Sigmoid colon (tissue), 7 donors: ENCODE measurements around the gene GHRHR. TPM values are rescaled to one million over a fixed set of nuclear protein-coding genes. Genes with fewer than 3 reads are reported as not detected.

ENCODE experiments used
- DNase-seq: peaks from one replicate; pipeline ENCODE4 v3.0.0-alpha.2; 2019
- H3K27ac ChIP-seq, 4 donors: fragments of 200-600 bp; sonication (generic); one replicate each; pipeline ENCODE4 v1.5.1; 2016 to 2019; ENCODE audit warnings: mild to moderate bottlenecking in 1 of 4
- H3K27me3 ChIP-seq, 3 donors: fragments of 200-600 bp; sonication (generic); one replicate each; pipeline ENCODE4 v1.5.1; 2019; ENCODE audit warnings: mild to moderate bottlenecking in 1 of 3
- H3K36me3 ChIP-seq, 4 donors: fragments of 200-600 bp; sonication (generic); one replicate each; pipeline ENCODE4 v1.5.1; 2016 to 2019
- H3K4me1 ChIP-seq, 4 donors: fragments of 200-600 bp; sonication (generic); one replicate each; pipeline ENCODE4 v1.5.1; 2017 to 2019
- H3K4me3 ChIP-seq, 4 donors: fragments of 200-600 bp; sonication (generic); one replicate each; pipeline ENCODE4 v1.5.1; 2017 to 2019; ENCODE audit warnings: mild to moderate bottlenecking in 2 of 4, moderate library complexity in 1 of 4
- H3K9me3 ChIP-seq, 4 donors: fragments of 200-600 bp in 3 of 4; sonication (generic) in 3 of 4; one replicate each; pipeline versions ENCODE4 v1.5.1 to v1.6.1; 2013 to 2019
- EP300 ChIP-seq, 4 donors: sonication (generic); formaldehyde crosslinking; IDR thresholded peaks; one replicate each; pipeline ENCODE4 v1.6.1; 2017; ENCODE audit warnings: antibody characterized with exemption in 4 of 4
- POLR2A ChIP-seq, 2 donors: fragments of 450-650 bp; IDR thresholded peaks; one replicate each; pipeline ENCODE4 v1.6.1; 2016; ENCODE audit warnings: antibody characterized with exemption in 2 of 2, mild to moderate bottlenecking in 2 of 2, moderate library complexity in 2 of 2
- POLR2AphosphoS5 ChIP-seq, 4 donors: sonication (generic); formaldehyde crosslinking; IDR thresholded peaks; one replicate each; pipeline ENCODE4 v1.6.1; 2017; ENCODE audit warnings: antibody characterized with exemption in 4 of 4
- WGBS, 2 donors: extraction: QIAGEN DNeasy Blood & Tissue Kit; methylation state at CpG; one replicate each; pipeline ENCODE4 v1.1.7; 2013; 5-methylcytosine and 5-hydroxymethylcytosine counted together
- intact Hi-C: fragments of 100-400 bp; cut with DNase I; formaldehyde crosslinking; loops from one replicate; pipeline ENCODE4 v1.15.1; 2023
- polyA plus RNA-seq, 3 donors: library from polyadenylated mRNA; stranded (reverse); fragments of 200-250 nt; gene quantifications; one replicate each; pipeline ENCODE4 v1.2.3, GENCODE V29; 2013
- total RNA-seq, 4 donors: library from RNA; depleted of rRNA; stranded (reverse); fragments of >200 nt; gene quantifications; one replicate each; pipeline ENCODE4 v1.1.0, GENCODE V29; 2016
- TF ChIP-seq, protein P1 (sequence below), 4 experiments: fragments of 450-650 bp in 3 of 4; fragments of 200-600 bp in 1 of 4; IDR thresholded peaks; one replicate each; pipeline ENCODE4 v1.5.1; 2016 to 2019; ENCODE audit warnings: antibody characterized with exemption in 4 of 4, mild to moderate bottlenecking in 3 of 4, moderate library complexity in 2 of 4
- donor health status: healthy with polysubstance abuse.
- donor health status: Bipolar disorder and iron deficiency.
- donor health status: healthy.

Gene GHRHR
- total and polyA plus RNA-seq, 7 donors: not detected

DNA sequence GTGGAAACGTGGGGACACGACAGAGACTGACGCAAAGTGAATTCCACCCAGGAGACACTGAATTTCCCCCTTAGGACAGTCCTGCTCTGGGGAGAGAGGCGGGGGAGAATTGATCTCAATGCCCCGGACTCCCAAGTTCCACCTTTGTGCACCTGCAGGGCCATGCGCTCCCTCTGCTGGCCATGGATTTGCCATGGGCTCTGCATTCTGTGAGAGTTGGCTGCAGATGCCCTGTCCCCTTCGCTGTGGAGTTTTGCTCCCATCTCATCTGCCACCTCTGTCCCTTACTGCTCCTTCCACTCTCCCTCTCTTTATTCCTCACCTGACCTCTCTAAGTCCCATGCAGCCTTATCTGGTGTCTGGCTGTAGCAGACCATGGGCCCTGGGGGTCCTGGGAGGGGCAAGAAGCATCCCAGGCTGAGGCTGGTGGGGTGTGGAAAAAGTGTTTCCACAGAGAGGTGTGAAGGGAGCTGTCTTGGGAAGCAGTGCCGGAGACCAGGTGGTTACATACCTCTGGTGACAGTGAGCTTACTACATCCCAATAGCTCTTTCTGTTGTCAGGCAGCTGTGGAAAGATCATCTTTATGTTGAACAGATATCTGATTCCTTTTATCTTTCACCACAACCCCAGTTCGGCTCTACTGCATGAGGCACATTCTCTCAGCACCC lies 14.3 kb downstream of the GHRHR start:
- Histone ChIP-seq H3K9me3 (no peaks in the 10 kb centered on the region), H3K36me3 (no peaks in the 10 kb centered on the region), H3K4me1 (peaks cover 0 to 6% (median 0%) of the 10 kb centered on the region in 4 donors), H3K27ac (no peak overlapping the region), H3K4me3 (no peak overlapping the region), H3K27me3 (no peaks in the 10 kb centered on the region)
- DNase-seq: peak; percentile 53
- intact Hi-C loops: no loop called here
- TF ChIP-seq, protein P1, sequence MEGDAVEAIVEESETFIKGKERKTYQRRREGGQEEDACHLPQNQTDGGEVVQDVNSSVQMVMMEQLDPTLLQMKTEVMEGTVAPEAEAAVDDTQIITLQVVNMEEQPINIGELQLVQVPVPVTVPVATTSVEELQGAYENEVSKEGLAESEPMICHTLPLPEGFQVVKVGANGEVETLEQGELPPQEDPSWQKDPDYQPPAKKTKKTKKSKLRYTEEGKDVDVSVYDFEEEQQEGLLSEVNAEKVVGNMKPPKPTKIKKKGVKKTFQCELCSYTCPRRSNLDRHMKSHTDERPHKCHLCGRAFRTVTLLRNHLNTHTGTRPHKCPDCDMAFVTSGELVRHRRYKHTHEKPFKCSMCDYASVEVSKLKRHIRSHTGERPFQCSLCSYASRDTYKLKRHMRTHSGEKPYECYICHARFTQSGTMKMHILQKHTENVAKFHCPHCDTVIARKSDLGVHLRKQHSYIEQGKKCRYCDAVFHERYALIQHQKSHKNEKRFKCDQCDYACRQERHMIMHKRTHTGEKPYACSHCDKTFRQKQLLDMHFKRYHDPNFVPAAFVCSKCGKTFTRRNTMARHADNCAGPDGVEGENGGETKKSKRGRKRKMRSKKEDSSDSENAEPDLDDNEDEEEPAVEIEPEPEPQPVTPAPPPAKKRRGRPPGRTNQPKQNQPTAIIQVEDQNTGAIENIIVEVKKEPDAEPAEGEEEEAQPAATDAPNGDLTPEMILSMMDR (IDR thresholded peaks at IDR 0.05): peak in 3 of 4 experiments; percentile 22 to 39 (median 27)
- TF ChIP-seq POLR2AphosphoS5 (IDR thresholded peaks at IDR 0.05): no peak
- WGBS, 2 donors: 28 to 39% methylated on average over 9 of the region's 9 CpGs

DNA sequence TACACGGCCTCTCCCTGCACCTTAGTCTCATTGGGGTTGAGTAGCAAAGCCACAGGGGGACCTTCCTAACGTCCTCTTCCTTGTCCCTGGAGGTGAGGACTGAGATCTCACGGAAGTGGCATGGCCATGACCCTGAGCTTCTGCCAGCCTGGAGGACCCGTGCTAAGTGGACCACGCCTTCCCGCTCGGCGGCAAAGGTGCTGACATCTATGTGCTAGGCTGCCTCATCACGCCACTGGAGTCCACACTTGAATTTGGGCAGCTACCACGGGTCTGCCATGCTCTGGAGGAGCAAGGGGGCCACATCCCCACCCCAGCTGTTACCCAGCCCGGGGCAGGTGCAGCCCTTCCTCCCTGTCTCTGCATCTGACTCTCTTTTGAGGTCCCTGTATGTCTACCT lies 15.3 kb downstream of the GHRHR start:
- H3K36me3 ChIP-seq: no peaks in the 10 kb centered on the region
- WGBS, 2 donors: 63 to 78% methylated on average over 11 of the region's 11 CpGs
- H3K27me3 ChIP-seq: peaks cover 0 to 4% (median 0%) of the 10 kb centered on the region in 3 donors
- no peaks in the 10 kb centered on the region for H3K9me3 ChIP-seq
- H3K4me1 ChIP-seq: peaks cover 0 to 13% (median 2%) of the 10 kb centered on the region in 4 donors
- no peak overlapping the region for H3K27ac ChIP-seq
- peak; percentile 39 for DNase-seq
- TF ChIP-seq, protein P1 (IDR thresholded peaks at IDR 0.05): no peak
- no peak for TF ChIP-seq EP300 (IDR thresholded peaks at IDR 0.05)
- TF ChIP-seq POLR2A (IDR thresholded peaks at IDR 0.05): no peak
- no peak for TF ChIP-seq POLR2AphosphoS5 (IDR thresholded peaks at IDR 0.05)
- intact Hi-C loops: no loop called here
- H3K4me3 ChIP-seq: no peak overlapping the region

DNA sequence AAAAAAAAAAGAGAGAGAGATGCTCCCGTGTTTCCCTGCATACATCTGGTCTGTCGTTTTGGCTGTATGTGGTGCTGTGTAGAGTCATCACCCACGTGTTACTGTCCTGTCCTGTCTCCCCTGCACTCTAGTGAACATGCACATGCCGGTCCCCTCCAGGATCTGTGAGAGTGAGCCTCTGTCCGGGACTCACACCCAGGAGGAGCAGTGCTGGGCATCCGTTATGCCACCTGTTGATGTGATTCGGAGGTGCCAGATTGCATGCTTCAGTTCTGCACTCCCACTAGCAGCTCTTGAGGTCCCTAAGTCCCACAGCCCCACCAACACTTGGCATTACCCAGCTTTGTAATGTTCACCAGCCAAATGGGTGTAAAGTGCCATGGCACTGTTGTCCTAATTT lies 16.4 kb downstream of the GHRHR start:
- intact Hi-C loops: no loop called here

GRCh38 chr7:30980751-30981150 lies 17.0 kb downstream of the GHRHR start:
- Histone ChIP-seq H3K36me3 (no peaks in the 10 kb centered on the region), H3K27me3 (peaks cover 0 to 7% (median 0%) of the 10 kb centered on the region in 3 donors), H3K4me3 (no peak overlapping the region), H3K4me1 (peaks cover 0 to 7% (median 2%) of the 10 kb centered on the region in 4 donors), H3K9me3 (no peaks in the 10 kb centered on the region), H3K27ac (no peak overlapping the region)
- intact Hi-C loops: no loop called here
- DNase-seq: peak; percentile 48
- TF ChIP-seq POLR2AphosphoS5 (IDR thresholded peaks at IDR 0.05) (no peak), POLR2A (IDR thresholded peaks at IDR 0.05) (no peak), EP300 (IDR thresholded peaks at IDR 0.05) (no peak)
- TF ChIP-seq, protein P1 (IDR thresholded peaks at IDR 0.05): no peak
- 87 to 88% methylated on average over 5 of the region's 5 CpGs for WGBS, 2 donors

More for the DNA sequence above, 16.4 kb downstream of the GHRHR start:
- no peaks in the 10 kb centered on the region for H3K36me3 ChIP-seq
- no peak for DNase-seq
- no peak overlapping the region for H3K4me3 ChIP-seq
- no peak overlapping the region for H3K27ac ChIP-seq
- H3K4me1 ChIP-seq: peaks cover 0 to 7% (median 2%) of the 10 kb centered on the region in 4 donors
- TF ChIP-seq, protein P1 (IDR thresholded peaks at IDR 0.05): no peak
- TF ChIP-seq POLR2A (IDR thresholded peaks at IDR 0.05) (no peak), POLR2AphosphoS5 (IDR thresholded peaks at IDR 0.05) (no peak), EP300 (IDR thresholded peaks at IDR 0.05) (no peak)
- H3K27me3 ChIP-seq: peaks cover 0 to 7% (median 0%) of the 10 kb centered on the region in 3 donors
- H3K9me3 ChIP-seq: no peaks in the 10 kb centered on the region
- WGBS, 2 donors: 69 to 74% methylated on average over 7 of the region's 7 CpGs
